SK-N-MC (cell line): ENCODE results near the gene GRIN3A.
"Not testable (repeated sequence)": the region's sequence is repeated elsewhere in the genome, so short reads cannot be mapped to it uniquely, and the experiment has no call there.

Experiments
- DNase-seq: peaks from one replicate; pipeline ENCODE4 v3.0.0-alpha.2; 2011; ENCODE audit warnings: low read depth, low spot score
- H3K27ac ChIP-seq: fragments of 200-600 bp; sonication (generic); 2 replicates; pipeline ENCODE4 v1.5.1; 2016; ENCODE audit warnings: mixed run types
- H3K36me3 ChIP-seq: fragments of 200-600 bp; sonication (generic); 2 replicates; pipeline ENCODE4 v1.6.1; 2017; ENCODE audit warnings: antibody characterized with exemption, low read length, mixed read lengths; ENCODE audit not compliant: insufficient read depth
- H3K4me3 ChIP-seq: fragments of 200-600 bp; sonication (generic); 2 replicates; pipeline ENCODE4 v1.5.1; 2016
- H3K9ac ChIP-seq: fragments of 200-600 bp; sonication (generic); 2 replicates; pipeline ENCODE4 v1.8.0; 2017; ENCODE audit warnings: mixed run types, mixed read lengths; ENCODE audit not compliant: insufficient read length
- H3K9me3 ChIP-seq: fragments of 200-600 bp; sonication (generic); 2 replicates; pipeline ENCODE4 v1.6.1; 2017; ENCODE audit warnings: low read depth, mild to moderate bottlenecking, antibody characterized with exemption, low read length, moderate library complexity, mixed read lengths
- EZH2 ChIP-seq: fragments of 200-600 bp; sonication (generic); IDR thresholded peaks from one replicate; pipeline ENCODE4 v1.6.1; 2017; ENCODE audit warnings: antibody characterized with exemption
- FOXP2 ChIP-seq: optimal IDR thresholded peaks from 2 replicates; pipeline ENCODE3; 2011; ENCODE audit warnings: mild to moderate bottlenecking, moderate library complexity; ENCODE audit not compliant: insufficient read depth; ENCODE audit errors: extremely low read length, control extremely low read depth
- POLR2AphosphoS5 ChIP-seq: IDR thresholded peaks from 2 replicates; pipeline ENCODE4 v1.6.1; 2012; ENCODE audit warnings: mild to moderate bottlenecking, low read depth, low read length, borderline replicate concordance

The GRIN3A gene

GRCh38 chr9:101601904-101602765 is 136.3 kb downstream of the GRIN3A start:
- no peak overlapping the region for H3K9ac ChIP-seq
- no peaks in the 10 kb centered on the region for H3K9me3 ChIP-seq
- H3K4me3 ChIP-seq: peak overlapping the region; percentile 71
- no peak overlapping the region for H3K27ac ChIP-seq
- H3K36me3 ChIP-seq: no peaks in the 10 kb centered on the region
- no peak for TF ChIP-seq POLR2AphosphoS5
- no peak for TF ChIP-seq EZH2
- TF ChIP-seq FOXP2: peak; percentile 39
- peak; percentile 50 for DNase-seq

GRCh38 chr9:101594796-101595195 is 143.7 kb downstream of the GRIN3A start, which contains the start of gene PPP3R2:
Gene PPP3R2, minus strand, starts transcription at chr9:101594969. Its CDS starts 48 bp downstream, at chr9:101594921.
- no peaks in the 10 kb centered on the region for H3K9me3 ChIP-seq
- H3K4me3 ChIP-seq: no peak within 1 kb of the TSS
- no peaks in the 10 kb centered on the region for H3K36me3 ChIP-seq
- H3K27ac ChIP-seq: no peak within 1 kb of the TSS
- no peak for DNase-seq
- TF ChIP-seq FOXP2 (no peak), EZH2 (no peak), POLR2AphosphoS5 (no peak)
- no peak within 1 kb of the TSS for H3K9ac ChIP-seq

DNA sequence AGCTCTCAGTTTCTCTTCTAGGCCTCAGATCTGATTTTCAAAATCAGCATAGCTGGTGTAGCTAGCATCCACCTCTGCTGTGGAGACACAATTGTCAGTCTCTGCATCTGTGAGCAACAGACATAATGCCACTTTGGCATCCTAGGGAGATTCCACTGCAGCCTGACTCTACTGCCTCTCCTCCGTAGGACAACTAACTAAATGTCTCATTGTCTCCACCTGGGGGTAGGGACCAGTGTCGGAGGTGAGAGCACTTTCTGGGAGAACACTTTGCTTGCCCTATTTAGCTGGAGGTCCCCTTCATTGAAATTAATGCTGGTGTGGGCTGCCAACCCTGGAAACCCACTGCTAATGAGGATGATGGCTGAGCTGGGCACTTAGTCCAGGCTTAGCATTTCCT is 145.1 kb downstream of the GRIN3A start:
- TF ChIP-seq EZH2: no peak
- TF ChIP-seq FOXP2: no peak
- TF ChIP-seq POLR2AphosphoS5: no peak

DNA sequence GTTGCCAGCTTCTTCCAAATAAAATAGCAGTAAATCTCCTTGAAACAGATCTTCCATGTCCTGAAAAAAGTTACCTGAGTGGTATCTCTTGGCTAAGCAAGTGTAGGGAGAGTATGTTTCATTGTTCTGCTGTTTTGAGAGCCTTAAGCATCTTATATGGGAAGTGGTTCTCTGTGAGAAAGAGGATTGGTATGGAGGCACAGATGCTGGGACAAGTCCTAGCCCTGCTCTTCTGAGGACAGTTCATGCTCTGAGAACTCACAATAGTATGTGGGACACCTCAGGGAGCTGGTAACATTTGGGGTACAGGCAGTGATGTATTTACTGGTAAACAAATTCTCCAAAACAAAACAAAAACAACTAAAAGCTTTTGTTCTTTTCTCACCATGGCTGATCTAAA is 145.7 kb downstream of the GRIN3A start:
- Histone ChIP-seq H3K9me3 (no peaks in the 10 kb centered on the region), H3K9ac (no peak overlapping the region), H3K4me3 (no peak overlapping the region), H3K27ac (no peak overlapping the region), H3K36me3 (no peaks in the 10 kb centered on the region)
- no peak for DNase-seq
- TF ChIP-seq POLR2AphosphoS5: no peak
- TF ChIP-seq EZH2: no peak
- TF ChIP-seq FOXP2: no peak

More for the DNA sequence above, 145.1 kb downstream of the GRIN3A start:
- DNase-seq: no peak
- no peaks in the 10 kb centered on the region for H3K9me3 ChIP-seq
- no peaks in the 10 kb centered on the region for H3K36me3 ChIP-seq
- no peak overlapping the region for H3K4me3 ChIP-seq
- H3K9ac ChIP-seq: no peak overlapping the region
- no peak overlapping the region for H3K27ac ChIP-seq

DNA sequence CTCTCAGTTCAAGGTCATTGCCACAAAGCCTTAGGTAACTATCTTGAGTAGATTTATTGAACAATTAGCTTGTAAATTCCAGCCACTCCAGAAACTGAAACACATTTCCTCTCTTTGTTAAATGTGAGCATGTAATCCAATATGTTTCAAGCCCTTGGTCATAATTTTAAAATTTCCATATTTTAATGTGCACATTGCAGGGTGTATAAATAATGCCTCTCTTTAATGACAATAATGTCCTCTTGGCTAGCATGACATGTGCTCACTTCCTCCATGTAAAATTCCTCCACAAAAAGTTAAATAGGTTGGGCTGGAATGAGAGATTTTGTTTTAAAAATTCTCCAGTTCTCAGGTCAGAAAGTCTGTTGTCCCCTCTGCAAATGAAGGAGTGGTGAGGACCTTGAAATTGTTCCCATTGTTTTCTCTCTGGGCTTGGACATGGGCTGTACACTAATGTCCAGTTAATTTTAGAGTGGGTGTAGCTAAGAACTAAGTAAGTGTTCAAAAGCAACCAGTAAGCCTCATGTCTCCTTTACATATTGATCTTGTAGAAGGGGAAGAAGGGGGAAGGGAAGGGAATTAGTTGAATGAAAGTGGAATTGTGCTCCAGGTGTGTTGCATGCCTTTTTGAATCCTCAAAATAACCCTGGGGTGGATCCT is 146.5 kb downstream of the GRIN3A start:
- H3K4me3 ChIP-seq: no peak overlapping the region
- H3K27ac ChIP-seq: no peak overlapping the region
- no peak overlapping the region for H3K9ac ChIP-seq
- no peaks in the 10 kb centered on the region for H3K9me3 ChIP-seq
- no peak for TF ChIP-seq POLR2AphosphoS5
- TF ChIP-seq FOXP2: no peak
- no peak for TF ChIP-seq EZH2
- H3K36me3 ChIP-seq: no peaks in the 10 kb centered on the region
- no peak for DNase-seq

- Histone ChIP-seq H3K9ac (no peak overlapping the region), H3K4me3 (no peak overlapping the region), H3K36me3 (no peaks in the 10 kb centered on the region), H3K9me3 (no peaks in the 10 kb centered on the region), H3K27ac (no peak overlapping the region)
- DNase-seq: no peak
- TF ChIP-seq EZH2 (no peak), POLR2AphosphoS5 (no peak), FOXP2 (no peak)
Observed at GRCh38 chr9:101590901-101591300, 147.5 kb downstream of the GRIN3A start.

DNA sequence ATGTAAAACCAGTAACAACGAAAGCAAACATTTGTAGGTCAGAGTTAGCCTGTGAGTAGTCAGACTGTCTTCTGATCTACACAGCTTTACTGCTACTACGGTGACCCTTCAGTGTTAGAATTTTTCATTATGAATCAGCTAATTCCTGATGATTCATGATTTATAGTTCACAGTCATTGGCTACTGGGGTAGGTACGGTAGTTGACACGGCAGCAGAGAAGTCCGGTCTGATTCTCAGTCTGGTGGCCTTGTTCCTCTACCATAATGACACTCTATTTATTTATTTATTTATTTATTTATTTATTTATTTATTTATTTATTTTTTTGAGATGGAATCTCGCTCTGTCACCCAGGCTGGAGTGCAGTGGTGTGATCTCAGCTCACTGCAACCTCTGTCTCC is 148.4 kb downstream of the GRIN3A start:
- not testable (repeated sequence) for H3K36me3 ChIP-seq, H3K4me3 ChIP-seq, H3K9me3 ChIP-seq, H3K9ac ChIP-seq, DNase-seq, H3K27ac ChIP-seq

- TF ChIP-seq EZH2 (no peak), POLR2AphosphoS5 (no peak), FOXP2 (no peak)
- Histone ChIP-seq H3K36me3 (no peaks in the 10 kb centered on the region), H3K9me3 (no peaks in the 10 kb centered on the region), H3K9ac (no peak overlapping the region), H3K4me3 (no peak overlapping the region), H3K27ac (no peak overlapping the region)
- DNase-seq: no peak
Observed at GRCh38 chr9:101587332-101588043, 151.0 kb downstream of the GRIN3A start.
